Measurements from ENCODE around the gene HPSE2. TPM values are rescaled to one million over a fixed set of nuclear protein-coding genes. Genes with fewer than 3 reads are reported as not detected.
A peak's percentile ranks its signal among the peaks of the same experiment; 100 is the strongest.

Gene HPSE2
- polyA plus RNA-seq (2011; rRNA removed) (not detected in 2 replicates), polyA minus RNA-seq (2011; rRNA and poly(A)+ RNA removed) (not detected in 2 replicates)

GRCh38 chr10:99235658-99236626 is at the start of gene HPSE2:
TSS of gene HPSE2 (minus strand) at chr10:99235852.
- TF ChIP-seq, protein P1, sequence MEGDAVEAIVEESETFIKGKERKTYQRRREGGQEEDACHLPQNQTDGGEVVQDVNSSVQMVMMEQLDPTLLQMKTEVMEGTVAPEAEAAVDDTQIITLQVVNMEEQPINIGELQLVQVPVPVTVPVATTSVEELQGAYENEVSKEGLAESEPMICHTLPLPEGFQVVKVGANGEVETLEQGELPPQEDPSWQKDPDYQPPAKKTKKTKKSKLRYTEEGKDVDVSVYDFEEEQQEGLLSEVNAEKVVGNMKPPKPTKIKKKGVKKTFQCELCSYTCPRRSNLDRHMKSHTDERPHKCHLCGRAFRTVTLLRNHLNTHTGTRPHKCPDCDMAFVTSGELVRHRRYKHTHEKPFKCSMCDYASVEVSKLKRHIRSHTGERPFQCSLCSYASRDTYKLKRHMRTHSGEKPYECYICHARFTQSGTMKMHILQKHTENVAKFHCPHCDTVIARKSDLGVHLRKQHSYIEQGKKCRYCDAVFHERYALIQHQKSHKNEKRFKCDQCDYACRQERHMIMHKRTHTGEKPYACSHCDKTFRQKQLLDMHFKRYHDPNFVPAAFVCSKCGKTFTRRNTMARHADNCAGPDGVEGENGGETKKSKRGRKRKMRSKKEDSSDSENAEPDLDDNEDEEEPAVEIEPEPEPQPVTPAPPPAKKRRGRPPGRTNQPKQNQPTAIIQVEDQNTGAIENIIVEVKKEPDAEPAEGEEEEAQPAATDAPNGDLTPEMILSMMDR (IDR thresholded peaks at IDR 0.05; ENCODE audit: low read depth, low read length) = no peak
- ChIA-PET POLR2A (no interaction called here), CTCF (interaction anchor here (1.2 to 1.8 kb wide), 2 partner anchors 11 to 769 kb away, joined by 5 read pairs; no protein-coding TSS in a partner anchor)
- H3K27me3 ChIP-seq (ENCODE audit: control insufficient read depth, insufficient read depth, low read length) = peaks cover 61% of the 10 kb centered on the region
- H3K4me3 ChIP-seq (ENCODE audit: low read depth, low read length) = no peak within 1 kb of the TSS
- no peak for DNase-seq (ENCODE audit: low read depth, low spot score)
- H3K9me3 ChIP-seq (ENCODE audit: control insufficient read depth, insufficient read depth, low read length) = peaks cover 4% of the 10 kb centered on the region; the same call in 1 of the 2 replicates
- H3K27ac ChIP-seq (ENCODE audit: low read depth, low read length) = no peak within 1 kb of the TSS

DNA sequence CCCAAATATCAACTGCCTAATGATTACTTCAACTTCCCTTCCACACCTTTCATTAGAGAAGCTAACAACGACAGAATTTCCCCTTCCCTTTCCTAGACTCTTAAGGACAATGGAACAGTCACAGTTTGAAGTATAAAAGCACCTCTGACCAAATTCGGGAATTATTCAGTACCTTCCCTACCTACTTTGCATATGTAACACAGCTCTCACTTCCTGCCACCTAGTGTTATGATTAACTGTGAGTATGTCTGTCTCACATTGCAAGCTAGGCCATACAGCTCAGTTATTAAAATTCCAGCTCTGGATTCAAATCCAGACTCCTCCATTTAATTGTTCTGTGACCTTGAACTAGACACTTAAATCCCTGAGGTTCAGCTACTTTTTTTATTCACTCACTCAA is 44.8 kb upstream of the HPSE2 start:
- Histone ChIP-seq H3K9me3 (ENCODE audit: control insufficient read depth, insufficient read depth, low read length) (no peaks in the 10 kb centered on the region), H3K27ac (ENCODE audit: low read depth, low read length) (no peak overlapping the region), H3K27me3 (ENCODE audit: control insufficient read depth, insufficient read depth, low read length) (no peaks in the 10 kb centered on the region), H3K4me3 (ENCODE audit: low read depth, low read length) (no peak overlapping the region)
- CTCF ChIA-PET = no interaction called here
- TF ChIP-seq, protein P1 (IDR thresholded peaks at IDR 0.05; ENCODE audit: low read depth, low read length) = no peak
- POLR2A ChIA-PET = no interaction called here
- no peak for DNase-seq (ENCODE audit: low read depth, low spot score)

GRCh38 chr10:99279626-99280111 is 44.0 kb upstream of the HPSE2 start:
- no peak overlapping the region for H3K27ac ChIP-seq (ENCODE audit: low read depth, low read length)
- POLR2A ChIA-PET = no interaction called here
- H3K27me3 ChIP-seq (ENCODE audit: control insufficient read depth, insufficient read depth, low read length) = no peaks in the 10 kb centered on the region
- CTCF ChIA-PET = interaction anchor here (0.8 to 1.3 kb wide), 3 partner anchors 33 to 813 kb away, joined by 3 to 5 read pairs (median 4); no protein-coding TSS in a partner anchor
- DNase-seq (ENCODE audit: low read depth, low spot score) = no peak
- no peak overlapping the region for H3K4me3 ChIP-seq (ENCODE audit: low read depth, low read length)
- TF ChIP-seq, protein P1 (IDR thresholded peaks at IDR 0.05; ENCODE audit: low read depth, low read length) = no peak
- H3K9me3 ChIP-seq (ENCODE audit: control insufficient read depth, insufficient read depth, low read length) = no peaks in the 10 kb centered on the region

GRCh38 chr10:99276848-99277486 is 41.3 kb upstream of the HPSE2 start:
- H3K27ac ChIP-seq (ENCODE audit: low read depth, low read length) = no peak overlapping the region
- no peaks in the 10 kb centered on the region for H3K9me3 ChIP-seq (ENCODE audit: control insufficient read depth, insufficient read depth, low read length)
- no peak for DNase-seq (ENCODE audit: low read depth, low spot score)
- no peaks in the 10 kb centered on the region for H3K27me3 ChIP-seq (ENCODE audit: control insufficient read depth, insufficient read depth, low read length)
- TF ChIP-seq, protein P1 (IDR thresholded peaks at IDR 0.05; ENCODE audit: low read depth, low read length) = peak; percentile 41
- ChIA-PET CTCF (interaction anchor here (0.8 kb wide), 1 partner anchor 810 kb away, joined by 8 read pairs; no protein-coding TSS in a partner anchor), POLR2A (no interaction called here)
- no peak overlapping the region for H3K4me3 ChIP-seq (ENCODE audit: low read depth, low read length)

Data from AG04450 (cell line).